ENCODE data around the gene COL4A3.

Gene COL4A3

GRCh38 chr2:227188292-227188691 is 23.9 kb downstream of the COL4A3 start:
- TF ChIP-seq CTCF (IDR thresholded peaks at IDR 0.05; ENCODE audit: low read depth, low read length) = no peak
- Histone ChIP-seq H3K4me3 (ENCODE audit: low read depth, low read length) (no peak overlapping the region), H3K36me3 (no peaks in the 10 kb centered on the region), H3K9me3 (no peaks in the 10 kb centered on the region), H3K4me1 (no peaks in the 10 kb centered on the region), H3K27me3 (no peaks in the 10 kb centered on the region)
- DNase-seq = no peak

- TF ChIP-seq CTCF (IDR thresholded peaks at IDR 0.05; ENCODE audit: low read depth, low read length) = peak; percentile 11; the same call in 1 of the 2 replicates
- Histone ChIP-seq H3K27me3 (no peaks in the 10 kb centered on the region), H3K36me3 (no peaks in the 10 kb centered on the region), H3K9me3 (no peaks in the 10 kb centered on the region), H3K4me1 (no peaks in the 10 kb centered on the region), H3K4me3 (ENCODE audit: low read depth, low read length) (no peak overlapping the region)
- DNase-seq = no peak
Measured at GRCh38 chr2:227191367-227191766, 26.9 kb downstream of the COL4A3 start.

DNA sequence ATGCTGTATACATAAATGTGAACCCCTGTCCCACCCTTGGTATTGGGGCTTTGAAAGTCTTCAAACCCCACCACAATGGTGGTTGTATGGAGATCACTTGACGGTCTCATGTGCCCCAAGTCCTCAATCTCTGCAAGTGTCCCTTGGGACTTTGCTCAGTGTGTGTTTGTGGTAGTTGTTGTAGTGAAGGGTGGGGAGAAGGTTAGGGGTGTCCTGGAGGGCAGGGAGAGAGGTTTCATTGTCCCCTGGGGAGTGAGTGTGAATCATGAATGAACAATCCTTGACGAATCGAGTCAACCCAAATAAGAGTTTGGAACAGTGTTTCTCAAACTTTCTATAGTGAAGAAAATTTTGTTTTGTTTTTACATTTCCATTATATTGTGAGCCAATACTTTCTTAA is 28.1 kb downstream of the COL4A3 start:
- no peaks in the 10 kb centered on the region for H3K4me1 ChIP-seq
- no peaks in the 10 kb centered on the region for H3K27me3 ChIP-seq
- TF ChIP-seq CTCF (IDR thresholded peaks at IDR 0.05; ENCODE audit: low read depth, low read length) = no peak
- no peak overlapping the region for H3K4me3 ChIP-seq (ENCODE audit: low read depth, low read length)
- H3K9me3 ChIP-seq = no peaks in the 10 kb centered on the region
- no peaks in the 10 kb centered on the region for H3K36me3 ChIP-seq
- DNase-seq = no peak

GRCh38 chr2:227194219-227194618 is 29.8 kb downstream of the COL4A3 start:
- Histone ChIP-seq H3K4me1 (no peaks in the 10 kb centered on the region), H3K4me3 (ENCODE audit: low read depth, low read length) (no peak overlapping the region), H3K36me3 (no peaks in the 10 kb centered on the region), H3K9me3 (no peaks in the 10 kb centered on the region), H3K27me3 (no peaks in the 10 kb centered on the region)
- no peak for TF ChIP-seq CTCF (IDR thresholded peaks at IDR 0.05; ENCODE audit: low read depth, low read length)
- no peak for DNase-seq

DNA sequence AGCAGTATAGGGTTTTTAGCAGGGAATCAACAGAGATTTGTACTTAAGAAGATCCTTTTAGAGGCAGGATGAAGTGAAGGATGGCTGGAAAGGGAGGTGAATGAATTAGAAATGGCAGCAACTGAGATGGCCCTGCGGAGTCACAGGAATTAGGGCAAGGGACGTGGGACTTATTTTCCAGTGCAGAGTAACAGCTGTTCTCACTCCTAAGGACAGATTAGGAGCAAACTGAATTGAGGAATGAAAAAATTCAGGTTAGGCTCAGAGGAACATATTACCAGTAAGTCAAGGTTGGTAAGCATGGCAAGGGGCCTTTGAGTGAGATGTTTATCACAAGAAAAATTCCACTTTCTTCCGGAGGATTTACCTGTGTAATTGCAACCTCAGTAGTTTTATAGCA is 34.4 kb downstream of the COL4A3 start:
- H3K27me3 ChIP-seq = no peaks in the 10 kb centered on the region
- H3K36me3 ChIP-seq = no peaks in the 10 kb centered on the region
- no peak for TF ChIP-seq CTCF (IDR thresholded peaks at IDR 0.05; ENCODE audit: low read depth, low read length)
- no peak overlapping the region for H3K4me3 ChIP-seq (ENCODE audit: low read depth, low read length)
- no peaks in the 10 kb centered on the region for H3K4me1 ChIP-seq
- no peak for DNase-seq
- no peaks in the 10 kb centered on the region for H3K9me3 ChIP-seq

- Histone ChIP-seq H3K4me1 (no peaks in the 10 kb centered on the region), H3K36me3 (no peaks in the 10 kb centered on the region), H3K27me3 (no peaks in the 10 kb centered on the region), H3K9me3 (no peaks in the 10 kb centered on the region), H3K4me3 (ENCODE audit: low read depth, low read length) (no peak overlapping the region)
- TF ChIP-seq CTCF (IDR thresholded peaks at IDR 0.05; ENCODE audit: low read depth, low read length) = no peak
- no peak for DNase-seq
Measured at GRCh38 chr2:227201771-227202170, 37.3 kb downstream of the COL4A3 start.
